Testis (tissue), 2 donors: ENCODE measurements around the gene CELF4.

ENCODE experiments used
- POLR2A ChIP-seq: fragments of 450-650 bp; IDR thresholded peaks from one replicate; pipeline ENCODE4 v1.6.1; 2017; ENCODE audit warnings: antibody characterized with exemption, mild to moderate bottlenecking, moderate library complexity
- TF ChIP-seq, protein P1 (sequence below), 3 experiments: fragments of 450-650 bp in 2 of 3; fragments of 200-600 bp in 1 of 3; sonication (generic) in 1 of 3; IDR thresholded peaks; one replicate each; pipeline ENCODE4 v1.5.1; 2016 to 2019; ENCODE audit warnings: antibody characterized with exemption in 3 of 3, mild to moderate bottlenecking in 2 of 3, moderate library complexity in 1 of 3

DNA sequence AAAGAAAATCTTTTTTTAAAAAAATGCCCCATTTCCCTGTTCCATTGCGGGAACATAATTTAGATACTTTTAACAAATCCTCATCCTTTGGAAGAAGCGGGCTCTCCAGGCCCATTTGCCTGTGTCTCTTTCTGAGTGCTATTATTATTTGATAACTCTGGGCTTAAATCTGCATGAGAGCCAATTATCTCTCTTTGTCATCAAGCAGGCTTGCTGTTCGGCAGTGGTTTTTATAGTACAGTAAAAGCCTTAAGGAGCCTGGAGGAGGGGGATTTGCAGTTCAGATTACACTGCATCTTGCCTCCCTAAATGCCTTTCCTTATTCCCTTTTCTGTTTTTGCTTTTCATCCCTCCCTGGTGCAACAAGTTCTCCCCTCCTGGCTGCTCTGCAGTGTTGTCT, 50.6 kb downstream of the CELF4 start:
- TF ChIP-seq, protein P1, sequence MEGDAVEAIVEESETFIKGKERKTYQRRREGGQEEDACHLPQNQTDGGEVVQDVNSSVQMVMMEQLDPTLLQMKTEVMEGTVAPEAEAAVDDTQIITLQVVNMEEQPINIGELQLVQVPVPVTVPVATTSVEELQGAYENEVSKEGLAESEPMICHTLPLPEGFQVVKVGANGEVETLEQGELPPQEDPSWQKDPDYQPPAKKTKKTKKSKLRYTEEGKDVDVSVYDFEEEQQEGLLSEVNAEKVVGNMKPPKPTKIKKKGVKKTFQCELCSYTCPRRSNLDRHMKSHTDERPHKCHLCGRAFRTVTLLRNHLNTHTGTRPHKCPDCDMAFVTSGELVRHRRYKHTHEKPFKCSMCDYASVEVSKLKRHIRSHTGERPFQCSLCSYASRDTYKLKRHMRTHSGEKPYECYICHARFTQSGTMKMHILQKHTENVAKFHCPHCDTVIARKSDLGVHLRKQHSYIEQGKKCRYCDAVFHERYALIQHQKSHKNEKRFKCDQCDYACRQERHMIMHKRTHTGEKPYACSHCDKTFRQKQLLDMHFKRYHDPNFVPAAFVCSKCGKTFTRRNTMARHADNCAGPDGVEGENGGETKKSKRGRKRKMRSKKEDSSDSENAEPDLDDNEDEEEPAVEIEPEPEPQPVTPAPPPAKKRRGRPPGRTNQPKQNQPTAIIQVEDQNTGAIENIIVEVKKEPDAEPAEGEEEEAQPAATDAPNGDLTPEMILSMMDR (IDR thresholded peaks at IDR 0.05) = no peak
- TF ChIP-seq POLR2A = no peak
